Endothelial cell of umbilical vein (primary cell): ENCODE results near the gene TMEM92.

Experiments used
- EZH2 ChIP-seq: IDR thresholded peaks from 2 replicates; pipeline ENCODE4 v1.6.1; 2012; ENCODE audit warnings: borderline replicate concordance, low read depth, mild to moderate bottlenecking, moderate library complexity, low read length, inconsistent platforms; ENCODE audit not compliant: severe bottlenecking
- TF ChIP-seq, protein P1 (sequence below), 2 donors: IDR thresholded peaks; 1 replicate in 1 of 2; 2 replicates in 1 of 2; pipeline ENCODE4 v1.5.1; 2011; ENCODE audit warnings: low read length in 2 of 2, mild to moderate bottlenecking in 2 of 2, moderate library complexity in 2 of 2, control low read depth in 1 of 2, inconsistent platforms in 1 of 2, low read depth in 1 of 2; ENCODE audit not compliant: insufficient read depth in 1 of 2; ENCODE audit errors: extremely low read depth in 1 of 2

DNA sequence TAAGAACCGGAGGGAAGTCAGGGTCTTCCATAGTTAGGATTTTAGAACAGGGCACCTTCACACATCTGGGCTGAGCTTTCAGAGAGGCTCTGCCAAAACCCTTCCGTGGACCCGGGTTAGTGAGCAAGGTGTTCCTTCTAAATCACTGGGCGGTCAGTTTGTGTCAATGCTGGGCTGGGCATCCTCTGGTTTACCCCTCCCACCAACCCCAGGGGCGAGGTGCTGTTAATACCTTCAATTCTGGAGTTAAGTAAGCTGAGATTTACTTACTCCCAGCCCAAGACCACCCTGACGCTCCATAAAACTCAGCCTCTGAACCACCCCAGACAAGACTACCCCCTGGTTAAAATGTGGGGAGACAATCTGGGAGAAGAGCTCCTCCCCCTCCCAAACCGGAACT lies 1.0 kb downstream of the TMEM92 start:
- TF ChIP-seq, protein P1, sequence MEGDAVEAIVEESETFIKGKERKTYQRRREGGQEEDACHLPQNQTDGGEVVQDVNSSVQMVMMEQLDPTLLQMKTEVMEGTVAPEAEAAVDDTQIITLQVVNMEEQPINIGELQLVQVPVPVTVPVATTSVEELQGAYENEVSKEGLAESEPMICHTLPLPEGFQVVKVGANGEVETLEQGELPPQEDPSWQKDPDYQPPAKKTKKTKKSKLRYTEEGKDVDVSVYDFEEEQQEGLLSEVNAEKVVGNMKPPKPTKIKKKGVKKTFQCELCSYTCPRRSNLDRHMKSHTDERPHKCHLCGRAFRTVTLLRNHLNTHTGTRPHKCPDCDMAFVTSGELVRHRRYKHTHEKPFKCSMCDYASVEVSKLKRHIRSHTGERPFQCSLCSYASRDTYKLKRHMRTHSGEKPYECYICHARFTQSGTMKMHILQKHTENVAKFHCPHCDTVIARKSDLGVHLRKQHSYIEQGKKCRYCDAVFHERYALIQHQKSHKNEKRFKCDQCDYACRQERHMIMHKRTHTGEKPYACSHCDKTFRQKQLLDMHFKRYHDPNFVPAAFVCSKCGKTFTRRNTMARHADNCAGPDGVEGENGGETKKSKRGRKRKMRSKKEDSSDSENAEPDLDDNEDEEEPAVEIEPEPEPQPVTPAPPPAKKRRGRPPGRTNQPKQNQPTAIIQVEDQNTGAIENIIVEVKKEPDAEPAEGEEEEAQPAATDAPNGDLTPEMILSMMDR (IDR thresholded peaks at IDR 0.05; ENCODE audit: extremely low read depth in 1 of 2, insufficient read depth in 1 of 2, low read depth in 1 of 2, low read length in 2 of 2): no peak
- TF ChIP-seq EZH2: no peak
